NCI-H345 treated with DMSO at 0.1 percent for 48 hours (cell line): ENCODE results near the gene FAM118A.
"Not testable (repeated sequence)": the region's sequence is repeated elsewhere in the genome, so short reads cannot be mapped to it uniquely, and the experiment has no call there.

Experiments used
- DNase-seq: peaks from one replicate; lab custom pipeline; 2025; ENCODE audit not compliant: unreplicated experiment; lab: John Stamatoyannopoulos, UW

The FAM118A gene

GRCh38 chr22:45329530-45329936 is 19.8 kb downstream of the FAM118A start:
- DNase-seq, result no peak

GRCh38 chr22:45330548-45330947 is 20.8 kb downstream of the FAM118A start:
- DNase-seq, result no peak

DNA sequence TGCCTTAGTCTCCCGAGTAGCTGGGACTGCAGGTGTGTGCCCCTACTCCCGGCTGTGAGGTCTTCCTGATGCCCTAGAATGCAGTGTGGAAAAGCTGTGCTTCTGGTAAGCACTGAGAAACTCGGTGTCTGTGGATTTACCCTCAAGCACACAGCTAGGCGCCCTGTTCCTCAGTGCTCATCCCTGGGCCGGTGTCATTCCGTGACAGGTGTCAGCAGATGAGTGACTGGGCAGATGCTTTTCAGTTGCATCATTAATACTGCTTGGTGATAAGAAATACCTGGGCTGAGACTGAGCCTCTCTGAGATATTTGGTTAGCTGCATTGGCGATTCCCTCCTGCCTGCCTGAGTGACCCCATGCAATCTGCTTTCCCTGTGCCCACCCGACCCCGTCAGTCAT is 21.8 kb downstream of the FAM118A start:
- no peak for DNase-seq

- DNase-seq, result no peak
Measured at GRCh38 chr22:45332001-45332400, 22.3 kb downstream of the FAM118A start.

- DNase-seq, result no peak
Measured at GRCh38 chr22:45334068-45334467, 24.3 kb downstream of the FAM118A start.

GRCh38 chr22:45334528-45334927 is 24.8 kb downstream of the FAM118A start:
- no peak for DNase-seq

GRCh38 chr22:45335021-45335818 is 25.5 kb downstream of the FAM118A start:
- no peak for DNase-seq

- no peak for DNase-seq
Measured at GRCh38 chr22:45335854-45336522, 26.3 kb downstream of the FAM118A start.

GRCh38 chr22:45336971-45337431 is 27.3 kb downstream of the FAM118A start:
- no peak for DNase-seq

DNA sequence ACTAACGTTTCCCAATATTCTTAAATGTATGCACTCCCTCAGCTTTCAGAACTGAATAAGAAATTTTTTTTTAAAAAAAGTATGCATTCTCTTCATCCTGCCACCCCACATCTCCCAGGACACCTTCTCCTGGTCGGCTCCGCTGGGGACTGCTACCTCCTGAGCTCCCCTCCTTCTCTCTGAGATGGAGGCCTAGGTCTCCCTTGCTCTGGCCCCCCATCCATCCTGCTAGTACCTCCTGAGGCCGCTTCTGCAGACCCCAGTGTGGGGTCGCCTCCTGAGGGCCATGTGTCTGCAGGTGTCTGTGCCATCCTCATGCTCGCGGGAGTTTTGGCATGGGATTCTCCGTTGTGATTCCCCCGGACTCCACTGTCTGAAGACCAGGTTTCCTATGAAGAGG is 27.8 kb downstream of the FAM118A start:
- no peak for DNase-seq

DNA sequence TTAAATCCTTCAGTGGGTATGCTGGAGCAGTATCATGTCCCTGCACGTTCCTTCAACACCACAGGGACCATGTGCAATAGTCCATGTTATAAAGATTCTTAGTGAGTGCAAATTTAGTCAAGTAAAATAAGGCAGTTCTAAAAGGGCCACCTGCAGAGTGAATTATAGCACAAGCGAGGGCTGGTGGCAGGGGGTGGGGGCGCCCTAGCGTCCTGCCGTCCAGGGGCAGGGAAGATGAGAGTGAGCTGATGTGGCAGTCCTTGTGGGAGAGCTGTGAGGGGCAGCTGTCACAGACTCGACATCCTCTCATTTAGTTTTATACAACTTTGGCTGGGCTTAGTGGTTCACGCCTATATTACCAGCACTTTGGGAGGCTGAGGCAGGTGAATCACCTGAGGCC is 29.1 kb downstream of the FAM118A start:
- no peak for DNase-seq

DNA sequence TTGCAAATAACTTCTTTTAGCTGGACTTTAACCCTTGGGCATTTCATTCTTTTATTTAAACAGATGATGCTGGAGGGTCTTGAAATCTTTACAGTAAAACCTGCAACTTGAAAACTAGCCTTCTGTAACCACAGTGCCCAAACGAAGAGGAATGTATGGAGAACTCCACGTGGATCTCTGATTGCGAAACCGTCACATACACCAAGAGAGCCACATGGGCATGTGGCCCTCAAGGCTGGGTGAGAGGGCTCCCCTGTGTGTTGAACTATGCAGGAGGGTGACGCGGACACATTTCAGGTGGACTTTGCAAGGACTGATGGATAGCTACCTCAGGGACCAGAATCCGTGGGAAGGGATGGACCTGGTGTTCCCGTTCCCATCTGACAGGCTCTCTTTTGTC is 30.6 kb downstream of the FAM118A start:
- no peak for DNase-seq

DNA sequence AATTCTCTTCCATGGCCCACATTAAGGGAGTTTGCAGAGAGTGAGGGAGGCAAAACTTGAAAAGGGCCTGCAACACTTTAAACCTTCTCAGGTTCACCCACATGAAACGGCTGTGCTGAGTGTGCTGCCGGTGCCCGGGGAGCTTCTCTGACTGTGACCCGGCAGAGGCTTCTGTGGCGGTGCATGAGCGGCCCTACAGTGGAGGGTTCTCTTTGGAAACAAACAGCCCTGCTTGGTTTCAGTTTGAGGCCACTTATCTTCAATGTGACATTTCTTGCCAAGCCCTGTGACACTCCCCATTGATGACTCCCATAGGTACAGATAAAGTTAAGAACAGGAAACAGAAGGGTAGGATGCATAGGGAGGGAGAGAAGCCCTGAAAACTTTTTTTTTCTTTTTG is 31.8 kb downstream of the FAM118A start:
- DNase-seq, result no peak

DNA sequence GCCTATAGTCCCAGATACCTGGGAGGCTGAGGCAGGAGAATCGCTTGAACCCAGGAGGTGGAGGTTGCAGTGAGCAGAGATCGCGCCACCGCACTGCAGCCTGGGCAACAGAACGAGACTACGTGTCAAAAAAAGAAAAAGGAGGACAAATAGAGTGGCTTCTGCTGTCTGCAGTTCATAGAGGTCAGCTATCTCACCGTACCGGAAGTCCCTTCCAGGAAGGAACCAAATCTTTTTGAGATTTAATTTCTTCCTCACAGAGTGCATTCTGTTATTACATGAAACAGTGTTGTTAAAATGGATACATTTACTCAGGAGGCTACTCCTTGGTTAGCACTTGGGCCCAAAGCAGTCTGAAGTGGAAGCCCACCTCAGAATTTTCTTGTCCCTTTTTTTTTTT is 33.4 kb downstream of the FAM118A start:
- DNase-seq, result no peak

DNA sequence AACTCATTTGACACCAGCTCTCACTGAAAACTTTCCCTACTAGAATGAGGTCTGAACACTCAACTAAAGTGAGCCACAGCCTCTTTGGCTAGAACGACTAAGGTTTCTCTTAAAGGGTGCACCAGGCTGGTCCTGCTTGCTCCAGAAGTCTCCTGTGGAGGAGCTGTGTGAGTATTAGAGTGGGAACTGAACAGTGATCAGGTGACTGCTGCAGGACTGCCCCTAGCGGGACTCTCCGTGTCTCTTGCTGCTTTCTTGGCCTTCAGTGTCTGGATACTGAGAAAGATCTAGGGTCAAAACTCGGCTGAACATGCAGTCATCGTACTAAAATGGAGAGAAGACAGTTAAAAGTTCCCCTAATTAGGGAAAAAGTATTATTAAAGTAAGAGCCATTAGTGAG is 34.6 kb downstream of the FAM118A start:
- no peak for DNase-seq

DNA sequence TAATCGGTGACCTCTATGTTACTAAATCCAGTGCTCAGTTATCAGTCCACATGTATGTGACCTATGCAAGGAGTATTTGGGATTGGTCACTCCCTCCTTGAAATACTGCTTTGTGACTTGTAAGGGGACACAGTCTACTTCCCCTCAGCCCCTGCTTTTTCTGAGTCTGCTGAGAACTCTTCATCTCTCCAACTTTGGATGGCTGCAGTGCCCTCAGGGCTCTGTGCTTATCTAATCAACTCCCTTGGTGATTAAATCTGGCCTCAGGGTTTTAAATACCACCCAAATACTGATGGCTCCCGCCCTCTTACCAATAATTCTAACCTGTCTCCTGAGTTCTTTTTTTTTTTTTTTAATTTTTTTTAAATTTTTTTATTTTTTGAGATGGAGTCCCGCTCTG is 40.2 kb downstream of the FAM118A start:
- DNase-seq, result no peak

DNA sequence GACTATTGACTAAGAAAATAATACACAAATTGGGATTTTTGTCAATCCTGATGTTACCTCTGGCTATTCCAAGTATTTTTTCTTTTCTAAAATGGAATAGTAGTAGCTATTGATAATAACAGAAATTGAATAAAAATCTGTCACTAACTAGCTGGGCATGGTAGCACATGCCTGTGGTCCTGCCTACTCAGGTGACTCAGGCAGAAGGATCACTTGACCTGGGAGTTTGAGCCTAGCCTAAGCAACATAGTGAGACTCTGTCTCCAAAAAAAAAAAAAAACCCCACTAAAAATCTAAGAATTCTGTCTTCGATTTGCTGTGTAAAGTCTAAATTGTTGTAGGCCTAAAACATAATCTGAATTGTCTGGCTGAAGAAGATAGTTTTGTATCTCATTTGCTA is 42.2 kb downstream of the FAM118A start:
- no peak for DNase-seq

- DNase-seq, result not testable (repeated sequence)
Measured at GRCh38 chr22:45352757-45353156, 43.0 kb downstream of the FAM118A start.

GRCh38 chr22:45353786-45354185 is 44.1 kb downstream of the FAM118A start:
- DNase-seq, result no peak

DNA sequence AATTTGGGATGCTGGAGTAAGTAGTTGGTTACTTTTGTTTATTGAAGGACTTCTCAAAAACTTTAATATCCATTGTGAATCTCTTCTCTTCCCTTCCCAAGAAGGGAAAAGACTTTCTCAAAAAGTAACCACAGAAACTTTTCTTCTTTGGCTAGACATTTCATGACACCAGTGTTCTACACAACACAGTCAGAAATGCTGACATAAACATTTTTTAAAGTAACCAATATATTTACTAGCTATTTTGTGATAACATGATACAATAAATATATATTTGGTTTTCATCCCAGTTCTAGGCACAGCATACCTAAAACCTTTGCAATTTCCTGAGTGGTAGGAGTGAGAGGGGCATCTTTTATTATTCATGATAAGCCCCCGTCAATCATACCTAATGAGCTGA is 47.8 kb downstream of the FAM118A start:
- DNase-seq, result no peak

- no peak for DNase-seq
Measured at GRCh38 chr22:45358127-45358526, 48.4 kb downstream of the FAM118A start.

DNA sequence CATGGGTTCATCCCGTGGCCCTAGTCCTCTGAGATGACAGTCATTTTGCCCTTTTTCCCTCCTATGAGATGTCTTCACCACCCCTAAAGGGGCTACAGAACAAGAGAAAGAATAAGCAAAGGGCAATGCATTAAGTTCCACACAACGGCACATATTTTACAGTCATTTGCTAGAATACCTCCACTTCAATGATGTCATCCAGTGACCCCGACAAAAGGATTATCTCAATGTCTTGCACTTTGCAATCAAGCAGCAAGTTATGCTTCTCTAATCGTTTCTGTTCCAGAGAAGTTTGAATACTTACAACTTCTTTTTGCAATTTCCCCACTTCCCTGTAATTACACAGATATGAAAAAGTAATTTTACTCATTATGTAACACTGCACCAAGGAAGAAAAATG is 49.9 kb downstream of the FAM118A start:
- no peak for DNase-seq

DNA sequence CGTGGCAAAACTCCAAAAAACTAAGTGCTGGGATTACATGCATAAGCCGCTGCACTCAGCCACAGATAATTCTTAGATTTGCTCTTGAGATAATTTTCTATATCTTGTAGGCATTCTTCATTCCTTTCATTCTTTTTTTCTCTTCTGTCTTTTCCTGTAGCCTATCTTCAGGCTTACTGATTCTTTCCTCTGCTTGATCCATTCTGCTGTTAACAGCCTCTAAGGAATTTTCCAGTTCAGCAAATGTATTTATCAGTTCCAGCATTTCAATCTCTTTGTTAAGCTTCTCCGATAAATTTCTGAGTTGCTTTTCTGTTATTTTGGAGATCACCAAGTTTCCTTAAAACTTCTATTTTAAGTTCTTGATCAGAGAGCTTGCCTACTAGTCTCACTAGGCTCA is 57.0 kb downstream of the FAM118A start:
- no peak for DNase-seq
